SK-N-SH treated with all-trans-retinoic acid at 6 μM for 48 hours (cell line): ENCODE measurements around the gene PCMT1.
"Not testable (repeated sequence)": the region's sequence is repeated elsewhere in the genome, so short reads cannot be mapped to it uniquely, and the experiment has no call there.

Source experiments
- ARNTL ChIP-seq: fragments of 450-650 bp; formaldehyde crosslinking; IDR thresholded peaks from 2 replicates; pipeline ENCODE4 v1.5.0; 2020; ENCODE audit warnings: low read depth, mild to moderate bottlenecking, moderate library complexity, borderline replicate concordance
- BACH2 ChIP-seq: fragments of 250-450 bp; sonication (Bioruptor Pico); IDR thresholded peaks from 2 replicates; pipeline ENCODE4 v1.9.0; 2021; ENCODE audit warnings: mild to moderate bottlenecking, borderline replicate concordance
- CSDC2 ChIP-seq: fragments of 250-450 bp; sonication (Bioruptor Pico); IDR thresholded peaks from 2 replicates; pipeline ENCODE4 v1.5.0; 2020; ENCODE audit warnings: mild to moderate bottlenecking, moderate library complexity
- GLIS3 ChIP-seq: fragments of 250-450 bp; sonication (Bioruptor Pico); IDR thresholded peaks from 2 replicates; pipeline ENCODE4 v1.5.0; 2020; ENCODE audit warnings: mild to moderate bottlenecking, moderate library complexity
- PATZ1 ChIP-seq: fragments of 250-450 bp; sonication (Bioruptor Pico); IDR thresholded peaks from 2 replicates; pipeline ENCODE4 v1.8.0; 2020; ENCODE audit warnings: mild to moderate bottlenecking, moderate library complexity, borderline replicate concordance
- RARB ChIP-seq: fragments of 250-450 bp; sonication (Bioruptor Pico); IDR thresholded peaks from 2 replicates; pipeline ENCODE4 v1.8.0; 2021; ENCODE audit warnings: mild to moderate bottlenecking, moderate library complexity
- TCF4 ChIP-seq: fragments of 250-450 bp; sonication (Bioruptor Pico); IDR thresholded peaks from 2 replicates; pipeline ENCODE4 v1.8.0; 2021; ENCODE audit warnings: mild to moderate bottlenecking, moderate library complexity, borderline replicate concordance
- ZFP3 ChIP-seq: fragments of 250-450 bp; sonication (Bioruptor Pico); IDR thresholded peaks from 2 replicates; pipeline ENCODE4 v1.5.0; 2020; ENCODE audit warnings: mild to moderate bottlenecking, moderate library complexity
- ZNF565 ChIP-seq: fragments of 450-650 bp; formaldehyde crosslinking; conservative IDR thresholded peaks from 2 replicates; pipeline ENCODE4 v1.5.0; 2020; ENCODE audit warnings: low read depth, mild to moderate bottlenecking, moderate library complexity
- ZNF8 ChIP-seq: fragments of 450-650 bp; formaldehyde crosslinking; IDR thresholded peaks from 2 replicates; pipeline ENCODE4 v1.5.0; 2020; ENCODE audit warnings: mild to moderate bottlenecking, moderate library complexity
- TF ChIP-seq, protein P1 (sequence below): fragments of 250-450 bp; sonication (Bioruptor Pico); IDR thresholded peaks from 2 replicates; pipeline ENCODE4 v1.5.1; 2020; ENCODE audit warnings: low read depth, mild to moderate bottlenecking, moderate library complexity
- TF ChIP-seq, protein P2 (sequence below): fragments of 250-450 bp; sonication (Bioruptor Pico); IDR thresholded peaks from 2 replicates; pipeline ENCODE4 v1.5.0; 2020; ENCODE audit warnings: mild to moderate bottlenecking, moderate library complexity
- TF ChIP-seq, protein P3 (sequence below): fragments of 250-450 bp; sonication (Bioruptor Pico); IDR thresholded peaks from 2 replicates; pipeline ENCODE4 v1.5.1; 2021; ENCODE audit warnings: mild to moderate bottlenecking, moderate library complexity

- TF ChIP-seq ZFP3 (CRISPR knock-in tag); PATZ1 (CRISPR knock-in tag); ZNF565 (CRISPR knock-in tag); ZNF8; GLIS3 (CRISPR knock-in tag); RARB; TCF4 (CRISPR knock-in tag); BACH2; ARNTL (CRISPR knock-in tag); CSDC2 (CRISPR knock-in tag): not testable (repeated sequence)
- TF ChIP-seq, protein P1, sequence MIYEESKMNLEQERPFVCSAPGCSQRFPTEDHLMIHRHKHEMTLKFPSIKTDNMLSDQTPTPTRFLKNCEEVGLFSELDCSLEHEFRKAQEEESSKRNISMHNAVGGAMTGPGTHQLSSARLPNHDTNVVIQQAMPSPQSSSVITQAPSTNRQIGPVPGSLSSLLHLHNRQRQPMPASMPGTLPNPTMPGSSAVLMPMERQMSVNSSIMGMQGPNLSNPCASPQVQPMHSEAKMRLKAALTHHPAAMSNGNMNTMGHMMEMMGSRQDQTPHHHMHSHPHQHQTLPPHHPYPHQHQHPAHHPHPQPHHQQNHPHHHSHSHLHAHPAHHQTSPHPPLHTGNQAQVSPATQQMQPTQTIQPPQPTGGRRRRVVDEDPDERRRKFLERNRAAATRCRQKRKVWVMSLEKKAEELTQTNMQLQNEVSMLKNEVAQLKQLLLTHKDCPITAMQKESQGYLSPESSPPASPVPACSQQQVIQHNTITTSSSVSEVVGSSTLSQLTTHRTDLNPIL (CRISPR knock-in tag), result not testable (repeated sequence)
- TF ChIP-seq, protein P2, sequence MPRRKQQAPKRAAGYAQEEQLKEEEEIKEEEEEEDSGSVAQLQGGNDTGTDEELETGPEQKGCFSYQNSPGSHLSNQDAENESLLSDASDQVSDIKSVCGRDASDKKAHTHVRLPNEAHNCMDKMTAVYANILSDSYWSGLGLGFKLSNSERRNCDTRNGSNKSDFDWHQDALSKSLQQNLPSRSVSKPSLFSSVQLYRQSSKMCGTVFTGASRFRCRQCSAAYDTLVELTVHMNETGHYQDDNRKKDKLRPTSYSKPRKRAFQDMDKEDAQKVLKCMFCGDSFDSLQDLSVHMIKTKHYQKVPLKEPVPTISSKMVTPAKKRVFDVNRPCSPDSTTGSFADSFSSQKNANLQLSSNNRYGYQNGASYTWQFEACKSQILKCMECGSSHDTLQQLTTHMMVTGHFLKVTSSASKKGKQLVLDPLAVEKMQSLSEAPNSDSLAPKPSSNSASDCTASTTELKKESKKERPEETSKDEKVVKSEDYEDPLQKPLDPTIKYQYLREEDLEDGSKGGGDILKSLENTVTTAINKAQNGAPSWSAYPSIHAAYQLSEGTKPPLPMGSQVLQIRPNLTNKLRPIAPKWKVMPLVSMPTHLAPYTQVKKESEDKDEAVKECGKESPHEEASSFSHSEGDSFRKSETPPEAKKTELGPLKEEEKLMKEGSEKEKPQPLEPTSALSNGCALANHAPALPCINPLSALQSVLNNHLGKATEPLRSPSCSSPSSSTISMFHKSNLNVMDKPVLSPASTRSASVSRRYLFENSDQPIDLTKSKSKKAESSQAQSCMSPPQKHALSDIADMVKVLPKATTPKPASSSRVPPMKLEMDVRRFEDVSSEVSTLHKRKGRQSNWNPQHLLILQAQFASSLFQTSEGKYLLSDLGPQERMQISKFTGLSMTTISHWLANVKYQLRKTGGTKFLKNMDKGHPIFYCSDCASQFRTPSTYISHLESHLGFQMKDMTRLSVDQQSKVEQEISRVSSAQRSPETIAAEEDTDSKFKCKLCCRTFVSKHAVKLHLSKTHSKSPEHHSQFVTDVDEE (CRISPR knock-in tag), result not testable (repeated sequence)
- TF ChIP-seq, protein P3, sequence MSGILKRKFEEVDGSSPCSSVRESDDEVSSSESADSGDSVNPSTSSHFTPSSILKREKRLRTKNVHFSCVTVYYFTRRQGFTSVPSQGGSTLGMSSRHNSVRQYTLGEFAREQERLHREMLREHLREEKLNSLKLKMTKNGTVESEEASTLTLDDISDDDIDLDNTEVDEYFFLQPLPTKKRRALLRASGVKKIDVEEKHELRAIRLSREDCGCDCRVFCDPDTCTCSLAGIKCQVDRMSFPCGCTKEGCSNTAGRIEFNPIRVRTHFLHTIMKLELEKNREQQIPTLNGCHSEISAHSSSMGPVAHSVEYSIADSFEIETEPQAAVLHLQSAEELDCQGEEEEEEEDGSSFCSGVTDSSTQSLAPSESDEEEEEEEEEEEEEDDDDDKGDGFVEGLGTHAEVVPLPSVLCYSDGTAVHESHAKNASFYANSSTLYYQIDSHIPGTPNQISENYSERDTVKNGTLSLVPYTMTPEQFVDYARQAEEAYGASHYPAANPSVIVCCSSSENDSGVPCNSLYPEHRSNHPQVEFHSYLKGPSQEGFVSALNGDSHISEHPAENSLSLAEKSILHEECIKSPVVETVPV, result not testable (repeated sequence)
Measured at GRCh38 chr6:149753374-149753637, 3.8 kb downstream of the PCMT1 start.
